Thoracic aorta (tissue), 2 donors: ENCODE data around the gene SMIM10L1. TPM values are rescaled to one million over a fixed set of nuclear protein-coding genes. Genes with fewer than 3 reads are reported as not detected.

Source experiments
- ATAC-seq: fragments of 150-250 bp; one replicate; pipeline ENCODE4 v1.8.0; 2017; ENCODE audit warnings: low read depth; ENCODE audit not compliant: insufficient number of reproducible peaks, low FRiP score
- DNase-seq: peaks from one replicate; pipeline ENCODE4 v3.0.0-alpha.2; 2020; ENCODE audit warnings: low spot score
- H3K27ac ChIP-seq, 2 donors: fragments of 200-600 bp; sonication (generic); 1 replicate in 1 of 2; 2 replicates in 1 of 2; pipeline ENCODE4 v1.5.1; 2016; ENCODE audit warnings: mild to moderate bottlenecking in 2 of 2, moderate library complexity in 2 of 2
- H3K27me3 ChIP-seq: fragments of 200-600 bp; sonication (generic); replicated peaks from 2 replicates; pipeline ENCODE4 v1.6.0; 2016; ENCODE audit warnings: mild to moderate bottlenecking; ENCODE audit not compliant: insufficient read depth
- H3K36me3 ChIP-seq: fragments of 200-600 bp; sonication (generic); one replicate; pipeline ENCODE4 v1.5.1; 2016
- H3K4me1 ChIP-seq, 2 donors: fragments of 200-600 bp; sonication (generic); 1 replicate in 1 of 2; 2 replicates in 1 of 2; pipeline versions ENCODE4 v1.5.1 to v1.6.0; 2016; ENCODE audit warnings: low read depth in 2 of 2, mild to moderate bottlenecking in 1 of 2; ENCODE audit not compliant: control insufficient read depth in 1 of 2
- H3K4me3 ChIP-seq: fragments of 200-600 bp; sonication (generic); 2 replicates; pipeline ENCODE4 v1.5.1; 2016; ENCODE audit warnings: mild to moderate bottlenecking
- H3K9me3 ChIP-seq: fragments of 200-600 bp; sonication (generic); 2 replicates; pipeline ENCODE4 v1.5.1; 2016
- total RNA-seq, 2 donors: library from RNA; depleted of rRNA; stranded (reverse); fragments of >200 nt; gene quantifications; one replicate each; pipeline versions ENCODE4 v1.1.0 to v1.2.3, GENCODE V29; 2016
- TF ChIP-seq, protein P1 (sequence below): fragments of 200-600 bp; sonication (generic); IDR thresholded peaks from one replicate; pipeline ENCODE4 v1.5.1; 2019; ENCODE audit warnings: antibody characterized with exemption

Gene SMIM10L1
- total RNA-seq, 2 donors from 2014 or later = 4.7 to 10.4 TPM

- no peaks in the 10 kb centered on the region for H3K27me3 ChIP-seq
- H3K4me3 ChIP-seq = no peak overlapping the region
- H3K4me1 ChIP-seq = no peaks in the 10 kb centered on the region
- ATAC-seq (no peak), DNase-seq (no peak)
- no peaks in the 10 kb centered on the region for H3K36me3 ChIP-seq
- no peaks in the 10 kb centered on the region for H3K9me3 ChIP-seq
- TF ChIP-seq, protein P1, sequence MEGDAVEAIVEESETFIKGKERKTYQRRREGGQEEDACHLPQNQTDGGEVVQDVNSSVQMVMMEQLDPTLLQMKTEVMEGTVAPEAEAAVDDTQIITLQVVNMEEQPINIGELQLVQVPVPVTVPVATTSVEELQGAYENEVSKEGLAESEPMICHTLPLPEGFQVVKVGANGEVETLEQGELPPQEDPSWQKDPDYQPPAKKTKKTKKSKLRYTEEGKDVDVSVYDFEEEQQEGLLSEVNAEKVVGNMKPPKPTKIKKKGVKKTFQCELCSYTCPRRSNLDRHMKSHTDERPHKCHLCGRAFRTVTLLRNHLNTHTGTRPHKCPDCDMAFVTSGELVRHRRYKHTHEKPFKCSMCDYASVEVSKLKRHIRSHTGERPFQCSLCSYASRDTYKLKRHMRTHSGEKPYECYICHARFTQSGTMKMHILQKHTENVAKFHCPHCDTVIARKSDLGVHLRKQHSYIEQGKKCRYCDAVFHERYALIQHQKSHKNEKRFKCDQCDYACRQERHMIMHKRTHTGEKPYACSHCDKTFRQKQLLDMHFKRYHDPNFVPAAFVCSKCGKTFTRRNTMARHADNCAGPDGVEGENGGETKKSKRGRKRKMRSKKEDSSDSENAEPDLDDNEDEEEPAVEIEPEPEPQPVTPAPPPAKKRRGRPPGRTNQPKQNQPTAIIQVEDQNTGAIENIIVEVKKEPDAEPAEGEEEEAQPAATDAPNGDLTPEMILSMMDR = no peak
- no peak overlapping the region for H3K27ac ChIP-seq
Measured at GRCh38 chr12:11204173-11204572, 33.2 kb downstream of the SMIM10L1 start.

- TF ChIP-seq, protein P1 = no peak
- DNase-seq = no peak
- no peaks in the 10 kb centered on the region for H3K27me3 ChIP-seq
- H3K36me3 ChIP-seq = no peaks in the 10 kb centered on the region
- no peak for ATAC-seq
- H3K27ac ChIP-seq = no peak overlapping the region
- H3K4me1 ChIP-seq = no peaks in the 10 kb centered on the region
- H3K9me3 ChIP-seq = peaks cover under 1% of the 10 kb centered on the region
- H3K4me3 ChIP-seq = no peak overlapping the region
Measured at GRCh38 chr12:11209113-11209512, 38.1 kb downstream of the SMIM10L1 start.

Other genes with a start within 250 kb of the SMIM10L1 start
- gene PRH2, start 242.0 kb upstream of the SMIM10L1 start, total RNA-seq = not detected
- gene TAS2R14, start 231.9 kb upstream of the SMIM10L1 start, total RNA-seq = 1 to 10 TPM; 1.9 to 5.4 TPM
- 1 to 10 TPM; 1.5 to 7.1 TPM for gene TAS2R50, start 184.3 kb upstream of the SMIM10L1 start, total RNA-seq
- gene TAS2R20, start 172.9 kb upstream of the SMIM10L1 start, total RNA-seq = 1 to 10 TPM; 1.8 to 5.8 TPM
- 10 to 100 TPM in 1 of 2 donors, 1 to 10 TPM in 1; 8.3 to 13.1 TPM for gene TAS2R19, start 148.6 kb upstream of the SMIM10L1 start, total RNA-seq
- 1 to 10 TPM; 2.7 to 9.5 TPM for gene TAS2R31, start 139.8 kb upstream of the SMIM10L1 start, total RNA-seq
- 1 to 10 TPM; 1.2 to 3.0 TPM for gene TAS2R46, start 108.9 kb upstream of the SMIM10L1 start, total RNA-seq
- gene TAS2R43, start 78.9 kb upstream of the SMIM10L1 start, total RNA-seq = 1 to 10 TPM; 2.7 to 6.3 TPM
- gene TAS2R30, start 36.5 kb upstream of the SMIM10L1 start, total RNA-seq = 10 to 100 TPM in 1 of 2 donors, 1 to 10 TPM in 1; 4.1 to 15.1 TPM
- not detected for gene TAS2R42, start 15.7 kb downstream of the SMIM10L1 start, total RNA-seq
- not detected for gene PRB3, start 98.5 kb downstream of the SMIM10L1 start, total RNA-seq
- gene PRB4, start 139.2 kb downstream of the SMIM10L1 start, total RNA-seq = not detected
- not detected for gene PRB2, start 224.4 kb downstream of the SMIM10L1 start, total RNA-seq